ENCODE results near the gene ABHD17B. TPM values are rescaled to one million over a fixed set of nuclear protein-coding genes. Genes with fewer than 3 reads are reported as not detected.
A peak's percentile ranks its signal among the peaks of the same experiment; 100 is the strongest.
"Not testable (repeated sequence)": the region's sequence is repeated elsewhere in the genome, so short reads cannot be mapped to it uniquely, and the experiment has no call there.

ABHD17B gene
- 3.9 and 12.9 TPM in 2 replicates for total RNA-seq (2014; rRNA removed; shearing (Covaris generic); ENCODE audit: low replicate concordance)

DNA sequence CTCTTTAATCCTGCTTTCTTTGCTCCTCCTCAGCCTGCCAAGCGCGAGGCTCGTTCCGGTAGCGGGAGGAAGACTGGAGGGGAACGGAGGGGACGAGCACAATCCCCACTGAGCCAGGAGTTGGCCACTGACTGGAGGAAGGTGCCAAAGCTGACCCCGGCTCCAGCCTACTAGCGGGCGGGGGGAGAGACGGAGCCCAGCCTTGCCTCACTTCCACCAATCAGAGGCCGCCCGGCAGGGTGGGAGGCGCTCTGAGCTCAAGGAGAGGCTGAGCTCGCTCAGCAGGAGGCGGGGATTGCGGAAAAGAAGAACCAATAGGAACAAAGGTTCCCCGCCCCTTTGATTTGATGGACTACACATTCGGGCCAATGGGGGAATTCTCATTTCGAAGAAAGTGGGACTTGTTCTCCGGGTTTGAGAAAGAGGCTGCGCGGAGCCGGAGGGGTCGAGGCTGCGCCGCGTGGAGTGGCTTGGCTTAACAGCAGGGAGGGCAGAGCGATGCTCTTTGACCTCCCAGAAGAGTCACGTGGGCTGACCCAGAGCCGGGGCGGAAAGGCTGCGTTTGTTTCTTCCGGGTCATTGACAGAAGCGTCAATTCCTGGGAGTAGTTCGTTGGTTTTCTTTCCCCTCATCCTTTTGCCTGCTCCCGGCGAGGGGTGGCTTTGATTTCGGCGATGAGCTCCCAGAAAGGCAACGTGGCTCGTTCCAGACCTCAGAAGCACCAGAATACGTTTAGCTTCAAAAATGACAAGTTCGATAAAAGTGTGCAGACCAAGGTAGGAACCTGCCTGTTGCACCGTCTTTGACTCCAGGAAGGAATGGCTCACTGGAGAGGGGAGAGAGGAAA lies at the start of gene ABHD17B, which contains the start of gene C9orf85:
ABHD17B (minus strand) TSS at position 133 of the 847 bp plus-strand sequence. CDS start 36,113 bp downstream, outside the sequence.
C9orf85 (plus strand) TSS at position 579 of the 847 bp plus-strand sequence; CDS start at position 675, 96 bp downstream.
- Histone ChIP-seq H2AFZ (ENCODE audit: low read length) (peak within 1 kb of the TSS; percentile 86; the same call in 1 of the 2 replicates), H4K20me1 (ENCODE audit: insufficient read depth, low read depth, low read length) (peaks cover 17% of the 10 kb centered on the region), H3K27ac (ENCODE audit: low read length) (peak within 1 kb of the TSS; percentile 58; the same call in 1 of the 2 replicates), H3K4me1 (ENCODE audit: low read length) (peaks cover 40% of the 10 kb centered on the region), H3K9me3 (ENCODE audit: low read length) (no peaks in the 10 kb centered on the region), H3K36me3 (ENCODE audit: insufficient read depth, low read length) (no peaks in the 10 kb centered on the region), H3K4me3 (ENCODE audit: low read length) (peak within 1 kb of the TSS; percentile 91), H3K4me2 (ENCODE audit: low read depth, low read length, poor library complexity, severe bottlenecking) (peak within 1 kb of the TSS; percentile 92), H3K9me2 (replicated peaks; ENCODE audit: insufficient read depth, low read length) (no peaks in the 10 kb centered on the region), H3K27me3 (ENCODE audit: low read length) (no peaks in the 10 kb centered on the region), H3K79me2 (ENCODE audit: low read length) (peaks cover 87% of the 10 kb centered on the region), H3K9ac (ENCODE audit: low read length) (peak within 1 kb of the TSS; percentile 86)
- DNase-seq: peak; percentile 99

DNA sequence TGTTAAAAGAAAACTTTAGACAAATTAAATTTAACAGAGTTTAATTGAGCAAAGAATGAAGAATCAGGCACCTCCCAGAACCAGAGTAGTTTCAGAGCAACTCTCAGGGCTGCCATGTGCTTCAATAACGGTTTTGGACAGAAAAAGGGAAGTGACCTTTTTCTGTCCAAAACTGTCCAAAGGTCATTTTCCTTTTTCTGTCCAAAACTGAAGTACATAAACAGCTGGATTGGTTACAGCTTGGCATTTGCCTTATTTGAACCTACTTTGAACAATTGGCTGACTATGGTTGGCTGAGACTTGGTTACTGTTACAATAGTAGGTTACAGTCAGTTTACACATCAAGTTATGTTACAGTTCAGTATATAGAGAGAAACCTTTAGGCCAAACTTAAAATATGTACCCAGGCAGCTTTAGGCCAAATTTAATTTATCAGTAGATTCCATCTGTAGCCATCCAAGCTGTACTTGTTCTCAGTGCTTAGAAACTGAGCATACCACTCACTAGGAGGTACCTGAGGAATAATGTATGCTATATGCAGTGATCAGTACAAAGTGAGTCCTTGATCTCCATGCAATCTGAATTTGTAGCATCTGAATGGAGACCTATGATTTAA lies 44.4 kb upstream of the ABHD17B start:
- no peaks in the 10 kb centered on the region for H3K4me1 ChIP-seq (ENCODE audit: low read length)
- H3K4me2 ChIP-seq (ENCODE audit: low read depth, low read length, poor library complexity, severe bottlenecking): no peak overlapping the region
- no peak for DNase-seq
- no peak overlapping the region for H2AFZ ChIP-seq (ENCODE audit: low read length)
- H3K9me3 ChIP-seq (ENCODE audit: low read length): no peaks in the 10 kb centered on the region
- no peaks in the 10 kb centered on the region for H4K20me1 ChIP-seq (ENCODE audit: insufficient read depth, low read depth, low read length)
- no peaks in the 10 kb centered on the region for H3K36me3 ChIP-seq (ENCODE audit: insufficient read depth, low read length)
- H3K79me2 ChIP-seq (ENCODE audit: low read length): no peaks in the 10 kb centered on the region
- H3K9ac ChIP-seq (ENCODE audit: low read length): no peak overlapping the region
- H3K27ac ChIP-seq (ENCODE audit: low read length): no peak overlapping the region
- H3K27me3 ChIP-seq (ENCODE audit: low read length): no peaks in the 10 kb centered on the region
- no peaks in the 10 kb centered on the region for H3K9me2 ChIP-seq (replicated peaks; ENCODE audit: insufficient read depth, low read length)
- H3K4me3 ChIP-seq (ENCODE audit: low read length): no peak overlapping the region

DNA sequence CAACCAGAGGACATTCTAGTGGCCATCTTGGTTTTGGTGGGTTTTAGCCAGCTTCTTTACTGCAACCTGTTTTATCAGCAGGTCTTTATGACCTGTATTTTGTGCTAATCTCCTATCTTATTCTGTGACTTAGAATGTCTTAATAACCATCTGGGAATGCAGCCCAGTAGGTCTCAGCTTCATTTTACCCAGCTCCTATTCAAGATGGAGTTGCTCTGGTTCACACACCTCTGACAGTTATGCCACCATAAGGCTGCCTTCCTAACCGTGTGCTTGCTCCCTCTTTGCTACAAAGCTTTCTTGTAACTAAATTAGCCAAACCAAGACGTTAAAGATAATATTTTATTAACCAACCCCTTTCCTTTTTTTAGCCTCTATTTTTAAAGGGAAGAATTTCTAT lies 43.7 kb upstream of the ABHD17B start:
- H3K4me1 ChIP-seq (ENCODE audit: low read length); H3K27ac ChIP-seq (ENCODE audit: low read length); H3K36me3 ChIP-seq (ENCODE audit: insufficient read depth, low read length); H3K79me2 ChIP-seq (ENCODE audit: low read length); DNase-seq; H3K9me2 ChIP-seq (replicated peaks; ENCODE audit: insufficient read depth, low read length); H3K27me3 ChIP-seq (ENCODE audit: low read length); H3K9ac ChIP-seq (ENCODE audit: low read length); H3K4me2 ChIP-seq (ENCODE audit: low read depth, low read length, poor library complexity, severe bottlenecking); H4K20me1 ChIP-seq (ENCODE audit: insufficient read depth, low read depth, low read length); H3K4me3 ChIP-seq (ENCODE audit: low read length); H3K9me3 ChIP-seq (ENCODE audit: low read length); H2AFZ ChIP-seq (ENCODE audit: low read length): not testable (repeated sequence)

DNA sequence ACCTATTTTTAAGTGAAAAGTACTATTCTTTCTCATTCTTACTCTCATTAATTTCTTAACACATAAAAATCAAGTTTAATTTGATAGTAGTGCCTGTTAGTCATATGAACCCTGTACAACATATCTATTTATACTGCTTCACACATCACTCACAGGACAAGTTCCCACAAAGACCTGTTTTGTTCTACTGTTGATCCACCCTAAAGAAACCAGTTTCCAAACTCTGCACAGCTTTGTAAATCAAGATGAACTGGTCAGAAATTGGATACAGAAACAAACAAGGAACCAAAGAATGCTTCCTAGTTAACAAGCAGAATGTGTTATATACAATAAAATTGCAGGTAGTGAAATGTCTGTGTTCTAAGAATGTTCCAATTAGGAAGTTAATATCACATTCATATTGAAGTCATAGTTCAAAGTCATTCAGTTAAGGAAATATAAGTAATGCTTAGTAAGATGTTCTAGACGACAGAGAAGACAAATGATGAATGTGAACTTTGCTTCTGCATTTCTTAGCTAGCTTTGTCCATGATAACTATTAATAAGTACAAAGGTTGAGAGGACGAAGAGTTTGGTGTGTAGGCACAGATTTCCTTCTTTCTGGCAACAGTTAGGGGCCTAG lies 33.9 kb upstream of the ABHD17B start:
- H3K79me2 ChIP-seq (ENCODE audit: low read length): peaks cover 20% of the 10 kb centered on the region; the same call in 1 of the 2 replicates
- no peaks in the 10 kb centered on the region for H3K9me3 ChIP-seq (ENCODE audit: low read length)
- H4K20me1 ChIP-seq (ENCODE audit: insufficient read depth, low read depth, low read length): no peaks in the 10 kb centered on the region
- no peaks in the 10 kb centered on the region for H3K9me2 ChIP-seq (replicated peaks; ENCODE audit: insufficient read depth, low read length)
- H3K27ac ChIP-seq (ENCODE audit: low read length): no peak overlapping the region
- no peaks in the 10 kb centered on the region for H3K4me1 ChIP-seq (ENCODE audit: low read length)
- H2AFZ ChIP-seq (ENCODE audit: low read length): no peak overlapping the region
- H3K4me3 ChIP-seq (ENCODE audit: low read length): no peak overlapping the region
- H3K27me3 ChIP-seq (ENCODE audit: low read length): no peaks in the 10 kb centered on the region
- H3K4me2 ChIP-seq (ENCODE audit: low read depth, low read length, poor library complexity, severe bottlenecking): no peak overlapping the region
- H3K36me3 ChIP-seq (ENCODE audit: insufficient read depth, low read length): no peaks in the 10 kb centered on the region
- DNase-seq: no peak
- H3K9ac ChIP-seq (ENCODE audit: low read length): no peak overlapping the region

DNA sequence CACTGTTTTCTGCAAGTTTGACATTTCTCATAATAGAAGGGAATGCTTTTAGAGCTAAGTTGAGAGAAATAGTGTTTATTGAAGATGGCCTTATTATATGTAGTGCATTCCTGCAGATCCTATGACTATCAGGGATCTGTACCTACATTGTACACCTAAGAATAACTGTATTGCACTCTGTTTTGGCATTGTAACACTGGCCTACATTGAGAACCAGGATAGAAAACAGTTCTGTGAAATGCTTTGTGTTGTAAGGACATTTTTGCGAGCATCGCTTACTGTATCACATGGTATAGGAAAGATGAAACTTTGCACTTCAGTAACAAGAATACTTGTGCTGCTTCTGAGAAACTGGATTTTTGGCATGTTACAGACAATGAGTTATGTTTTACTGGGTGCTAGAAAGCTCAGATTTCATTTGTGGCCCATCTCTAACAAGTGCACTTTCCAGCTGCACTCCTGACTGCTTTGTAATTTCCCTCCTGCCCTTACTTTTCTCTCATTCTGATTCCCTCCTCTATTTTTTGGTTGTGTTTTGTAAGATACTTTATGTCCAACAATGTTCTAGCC lies 31.1 kb upstream of the ABHD17B start:
- Histone ChIP-seq H3K4me1 (ENCODE audit: low read length) (peaks cover 4% of the 10 kb centered on the region; the same call in 1 of the 2 replicates), H3K9me3 (ENCODE audit: low read length) (no peaks in the 10 kb centered on the region), H3K27me3 (ENCODE audit: low read length) (no peaks in the 10 kb centered on the region), H3K27ac (ENCODE audit: low read length) (no peak overlapping the region), H3K36me3 (ENCODE audit: insufficient read depth, low read length) (no peaks in the 10 kb centered on the region), H4K20me1 (ENCODE audit: insufficient read depth, low read depth, low read length) (no peaks in the 10 kb centered on the region), H2AFZ (ENCODE audit: low read length) (no peak overlapping the region), H3K79me2 (ENCODE audit: low read length) (peaks cover 34% of the 10 kb centered on the region), H3K9ac (ENCODE audit: low read length) (no peak overlapping the region), H3K4me2 (ENCODE audit: low read depth, low read length, poor library complexity, severe bottlenecking) (no peak overlapping the region), H3K4me3 (ENCODE audit: low read length) (no peak overlapping the region), H3K9me2 (replicated peaks; ENCODE audit: insufficient read depth, low read length) (no peaks in the 10 kb centered on the region)
- no peak for DNase-seq

DNA sequence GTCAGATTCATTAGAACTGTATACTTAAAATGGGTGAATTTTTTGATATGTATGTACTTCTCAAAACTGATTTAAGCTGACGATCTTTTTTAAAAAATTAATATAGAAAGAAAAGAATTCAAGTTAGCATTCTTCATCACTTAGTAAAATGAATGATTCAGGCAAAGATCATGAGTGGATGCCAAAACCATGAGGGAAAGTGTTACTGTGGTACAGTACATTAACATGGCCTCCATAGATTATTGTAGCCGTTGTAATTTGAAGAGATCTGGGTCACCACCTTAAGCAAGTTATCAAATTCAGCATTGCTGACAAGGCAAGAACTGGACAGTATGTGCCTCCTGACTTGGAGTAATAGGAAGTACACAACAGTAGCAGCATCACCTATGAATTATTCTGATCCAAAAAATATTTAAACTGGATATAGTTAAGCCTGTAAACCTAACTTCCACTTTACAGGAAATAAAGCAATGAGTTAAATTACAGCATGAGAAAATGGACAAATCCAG lies 30.1 kb upstream of the ABHD17B start:
- DNase-seq: no peak
- Histone ChIP-seq H3K27ac (ENCODE audit: low read length) (no peak overlapping the region), H3K27me3 (ENCODE audit: low read length) (no peaks in the 10 kb centered on the region), H3K9ac (ENCODE audit: low read length) (no peak overlapping the region), H2AFZ (ENCODE audit: low read length) (no peak overlapping the region), H3K4me3 (ENCODE audit: low read length) (no peak overlapping the region), H3K9me3 (ENCODE audit: low read length) (no peaks in the 10 kb centered on the region), H3K36me3 (ENCODE audit: insufficient read depth, low read length) (no peaks in the 10 kb centered on the region), H3K9me2 (replicated peaks; ENCODE audit: insufficient read depth, low read length) (no peaks in the 10 kb centered on the region), H3K79me2 (ENCODE audit: low read length) (peaks cover 34% of the 10 kb centered on the region), H3K4me1 (ENCODE audit: low read length) (peaks cover 6% of the 10 kb centered on the region), H3K4me2 (ENCODE audit: low read depth, low read length, poor library complexity, severe bottlenecking) (no peak overlapping the region), H4K20me1 (ENCODE audit: insufficient read depth, low read depth, low read length) (no peaks in the 10 kb centered on the region)

DNA sequence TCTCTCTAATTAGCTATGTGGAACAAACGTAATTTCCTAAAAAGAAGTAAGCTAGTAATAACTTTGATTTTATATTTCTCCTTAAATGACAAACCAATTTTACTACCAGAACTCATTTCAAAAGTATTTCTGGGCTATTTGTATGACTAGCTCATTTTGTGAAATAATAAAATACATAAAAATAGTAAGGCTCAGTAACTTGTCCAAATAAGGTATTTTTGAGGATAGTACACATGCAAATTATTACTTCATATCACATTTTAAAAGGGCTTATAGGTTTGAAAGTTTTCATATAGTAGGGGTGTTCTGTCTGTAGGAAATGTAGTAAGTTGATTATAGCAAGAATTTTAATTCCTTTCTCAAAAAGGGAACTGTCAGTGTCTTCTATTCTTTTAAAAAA lies 26.9 kb upstream of the ABHD17B start:
- Histone ChIP-seq H3K36me3 (ENCODE audit: insufficient read depth, low read length) (no peaks in the 10 kb centered on the region), H3K9ac (ENCODE audit: low read length) (no peak overlapping the region), H3K4me1 (ENCODE audit: low read length) (peaks cover 13% of the 10 kb centered on the region), H4K20me1 (ENCODE audit: insufficient read depth, low read depth, low read length) (no peaks in the 10 kb centered on the region; the same call in 1 of the 2 replicates), H3K4me2 (ENCODE audit: low read depth, low read length, poor library complexity, severe bottlenecking) (no peak overlapping the region), H3K9me2 (replicated peaks; ENCODE audit: insufficient read depth, low read length) (no peaks in the 10 kb centered on the region), H3K9me3 (ENCODE audit: low read length) (no peaks in the 10 kb centered on the region), H3K79me2 (ENCODE audit: low read length) (peaks cover 29% of the 10 kb centered on the region), H2AFZ (ENCODE audit: low read length) (no peak overlapping the region), H3K27ac (ENCODE audit: low read length) (no peak overlapping the region), H3K27me3 (ENCODE audit: low read length) (no peaks in the 10 kb centered on the region), H3K4me3 (ENCODE audit: low read length) (no peak overlapping the region)
- no peak for DNase-seq

Measured in Karpas-422 (cell line).